ENCODE data around the gene CYP26B1.

The CYP26B1 gene

GRCh38 chr2:72144274-72144631, 3.4 kb downstream of the CYP26B1 start:
- peak in 2 of 10 donors; percentile 65 to 72 for DNase-seq
- intact Hi-C loops (cut with DNase I) = loop anchor here (10.0 kb wide), 1 partner anchor 539 kb away; no protein-coding TSS in a partner anchor

- intact Hi-C loops (cut with DNase I) = loop anchor here (10.0 kb wide), 1 partner anchor 539 kb away; no protein-coding TSS in a partner anchor
- DNase-seq = peak in 6 of 10 donors; percentile 16 to 88 (median 58)
These were observed 4.0 kb downstream of the CYP26B1 start for GRCh38 chr2:72143441-72144273.

GRCh38 chr2:72142570-72143440, 4.9 kb downstream of the CYP26B1 start:
- intact Hi-C loops (cut with DNase I) = loop anchor here (10.0 kb wide), 1 partner anchor 538 kb away; no protein-coding TSS in a partner anchor
- peak in 6 of 10 donors; percentile 29 to 91 (median 66) for DNase-seq

- DNase-seq = peak in 2 of 10 donors; percentile 16 to 59
These were observed 5.7 kb downstream of the CYP26B1 start for GRCh38 chr2:72141881-72142451.

GRCh38 chr2:72141032-72141645, 6.5 kb downstream of the CYP26B1 start:
- intact Hi-C loops (cut with DNase I) = loop anchor here (10.0 kb wide), 1 partner anchor 536 kb away; no protein-coding TSS in a partner anchor
- peak in 1 of 10 donors; percentile 81 for DNase-seq

More at GRCh38 chr2:72141881-72142451, 5.7 kb downstream of the CYP26B1 start:
- intact Hi-C loops (cut with DNase I) = loop anchor here (10.0 kb wide), 1 partner anchor 537 kb away; no protein-coding TSS in a partner anchor

- intact Hi-C loops (cut with DNase I) = loop anchor here (10.0 kb wide), 1 partner anchor 536 kb away; no protein-coding TSS in a partner anchor
- peak in 1 of 10 donors; percentile 12 for DNase-seq
These were observed 7.1 kb downstream of the CYP26B1 start for GRCh38 chr2:72140621-72140960.

- peak in 3 of 10 donors; percentile 15 to 81 (median 66) for DNase-seq
- intact Hi-C loops (cut with DNase I) = loop anchor here (5.0 to 10.0 kb wide), 2 partner anchors 338 to 535 kb away; no protein-coding TSS in a partner anchor
These were observed 7.6 kb downstream of the CYP26B1 start for GRCh38 chr2:72139874-72140620.

GRCh38 chr2:72139471-72139873, 8.2 kb downstream of the CYP26B1 start:
- intact Hi-C loops (cut with DNase I) = loop anchor here (5.0 kb wide), 1 partner anchor 337 kb away; no protein-coding TSS in a partner anchor
- peak in 3 of 10 donors; percentile 22 to 75 (median 67) for DNase-seq

GRCh38 chr2:72138921-72139381, 8.7 kb downstream of the CYP26B1 start:
- intact Hi-C loops (cut with DNase I) = loop anchor here (5.0 kb wide), 1 partner anchor 337 kb away; no protein-coding TSS in a partner anchor
- peak in 2 of 10 donors; percentile 24 to 83 for DNase-seq

- DNase-seq = peak in 4 of 10 donors; percentile 13 to 78 (median 72)
- intact Hi-C loops (cut with DNase I) = loop anchor here (5.0 kb wide), 1 partner anchor 336 kb away; no protein-coding TSS in a partner anchor
These were observed 9.4 kb downstream of the CYP26B1 start for GRCh38 chr2:72138011-72138881.

- peak; percentile 7 to 95 (median 78) for DNase-seq
- intact Hi-C loops (cut with DNase I) = loop anchor here (5.0 kb wide), 1 partner anchor 335 kb away; no protein-coding TSS in a partner anchor
These were observed 10.1 kb downstream of the CYP26B1 start for GRCh38 chr2:72137498-72138010.

GRCh38 chr2:72136933-72137497, 10.6 kb downstream of the CYP26B1 start:
- DNase-seq = peak in 3 of 10 donors; percentile 5 to 74 (median 59)
- intact Hi-C loops (cut with DNase I) = loop anchor here (5.0 kb wide), 1 partner anchor 335 kb away; no protein-coding TSS in a partner anchor

- intact Hi-C loops (cut with DNase I) = loop anchor here (5.0 kb wide), 1 partner anchor 334 kb away; no protein-coding TSS in a partner anchor
These were observed 11.3 kb downstream of the CYP26B1 start for GRCh38 chr2:72136331-72136730.

GRCh38 chr2:72135921-72136320, 11.7 kb downstream of the CYP26B1 start:
- intact Hi-C loops (cut with DNase I) = loop anchor here (5.0 kb wide), 1 partner anchor 334 kb away; no protein-coding TSS in a partner anchor
- peak in 2 of 10 donors; percentile 4 to 32 for DNase-seq

More at GRCh38 chr2:72136331-72136730, 11.3 kb downstream of the CYP26B1 start:
- peak in 6 of 10 donors; percentile 23 to 84 (median 64) for DNase-seq

GRCh38 chr2:72134997-72135800, 12.5 kb downstream of the CYP26B1 start:
- intact Hi-C loops (cut with DNase I) = loop anchor here (5.0 kb wide), 1 partner anchor 333 kb away; no protein-coding TSS in a partner anchor
- peak in 4 of 10 donors; percentile 8 to 77 (median 30) for DNase-seq
